GM15510 (cell line): ENCODE data around the gene PRKCH.

Source experiments
- POLR2A ChIP-seq: IDR thresholded peaks from 3 replicates; pipeline ENCODE4 v1.6.1; 2011; ENCODE audit warnings: borderline replicate concordance; ENCODE audit not compliant: insufficient read length; ENCODE audit errors: extremely low read depth

The PRKCH gene

GRCh38 chr14:61537563-61538463, 216.4 kb downstream of the PRKCH start:
- TF ChIP-seq POLR2A, result no peak

- no peak for TF ChIP-seq POLR2A
Observed at GRCh38 chr14:61538464-61539022, 217.2 kb downstream of the PRKCH start.

GRCh38 chr14:61539631-61540030, 218.3 kb downstream of the PRKCH start:
- no peak for TF ChIP-seq POLR2A

GRCh38 chr14:61540931-61541330, 219.6 kb downstream of the PRKCH start:
- TF ChIP-seq POLR2A, result no peak

- TF ChIP-seq POLR2A, result no peak
Observed at GRCh38 chr14:61542848-61543790, 221.7 kb downstream of the PRKCH start.

- no peak for TF ChIP-seq POLR2A
Observed at GRCh38 chr14:61543946-61544345, 222.6 kb downstream of the PRKCH start.

- no peak for TF ChIP-seq POLR2A
Observed at GRCh38 chr14:61544448-61545330, 223.3 kb downstream of the PRKCH start.

GRCh38 chr14:61545726-61546455, 224.5 kb downstream of the PRKCH start:
- no peak for TF ChIP-seq POLR2A

GRCh38 chr14:61547186-61548069, 226.0 kb downstream of the PRKCH start:
- no peak for TF ChIP-seq POLR2A

- TF ChIP-seq POLR2A, result no peak
Observed at GRCh38 chr14:61549425-61549824, 228.0 kb downstream of the PRKCH start.

- no peak for TF ChIP-seq POLR2A
Observed at GRCh38 chr14:61551384-61551783, 230.0 kb downstream of the PRKCH start.

- TF ChIP-seq POLR2A, result no peak
Observed at GRCh38 chr14:61552241-61552640, 230.9 kb downstream of the PRKCH start.
